ENCODE results near the gene BCAS3. TPM values are rescaled to one million over a fixed set of nuclear protein-coding genes. Genes with fewer than 3 reads are reported as not detected.

The BCAS3 gene
- total RNA-seq, 4 donors from 2014 or later: 18.2 to 60.6 (median 23.4) TPM

DNA sequence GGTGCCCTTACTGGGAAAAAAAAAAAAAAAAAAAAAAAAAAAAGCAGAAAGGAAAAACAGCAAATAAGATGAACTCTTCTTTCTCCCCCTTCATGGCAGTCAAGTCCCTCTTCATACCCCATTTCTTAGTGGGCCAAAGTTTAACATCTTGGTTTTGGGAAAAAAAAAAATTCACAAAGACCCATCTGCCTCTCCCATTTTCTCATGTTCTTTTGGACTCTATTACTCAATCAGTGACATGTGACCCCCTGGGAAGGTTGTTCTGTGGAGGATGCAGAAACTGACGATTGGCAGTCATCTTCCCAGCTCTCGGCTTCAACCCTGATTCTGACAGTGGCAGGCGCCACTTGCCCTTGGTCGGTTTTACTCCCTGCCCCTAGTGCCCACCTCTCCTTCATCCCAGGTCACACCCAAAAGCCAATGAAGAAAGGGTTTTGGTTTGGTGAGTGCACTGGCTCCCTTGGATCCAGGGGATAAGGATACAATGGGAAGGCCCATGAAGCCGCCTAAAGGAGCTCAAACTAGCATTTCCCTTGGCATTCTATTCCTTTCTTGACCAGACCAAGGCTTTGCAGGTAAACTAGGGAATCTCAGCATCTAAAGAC is 661.3 kb downstream of the BCAS3 start:
- intact Hi-C loops (cut with DNase I; ENCODE audit: low total_unique reads): no loop called here
- Histone ChIP-seq H3K4me1 (peaks cover 6 to 12% of the 10 kb centered on the region in 2 donors), H3K4me3 (no peak overlapping the region), H3K9me3 (no peaks in the 10 kb centered on the region), H3K36me3 (no peaks in the 10 kb centered on the region), H3K27ac (no peak overlapping the region), H3K27me3 (no peaks in the 10 kb centered on the region)
- TF ChIP-seq POLR2A (IDR thresholded peaks at IDR 0.05) (no peak), CTCF (IDR thresholded peaks at IDR 0.05 in 4 of 5, conservative IDR thresholded peaks at IDR 0.05 in 1 of 5) (no peak)
- ATAC-seq (no peak), DNase-seq (no peak)
- in situ Hi-C loops (cut with MboI; ENCODE audit: low sequenced_read_pairs in 4 of 4): no loop called here

- intact Hi-C loops (cut with DNase I; ENCODE audit: low total_unique reads): no loop called here
- no peaks in the 10 kb centered on the region for H3K36me3 ChIP-seq
- no peak for DNase-seq
Measured at GRCh38 chr17:61340431-61341209, 663.0 kb downstream of the BCAS3 start.

DNA sequence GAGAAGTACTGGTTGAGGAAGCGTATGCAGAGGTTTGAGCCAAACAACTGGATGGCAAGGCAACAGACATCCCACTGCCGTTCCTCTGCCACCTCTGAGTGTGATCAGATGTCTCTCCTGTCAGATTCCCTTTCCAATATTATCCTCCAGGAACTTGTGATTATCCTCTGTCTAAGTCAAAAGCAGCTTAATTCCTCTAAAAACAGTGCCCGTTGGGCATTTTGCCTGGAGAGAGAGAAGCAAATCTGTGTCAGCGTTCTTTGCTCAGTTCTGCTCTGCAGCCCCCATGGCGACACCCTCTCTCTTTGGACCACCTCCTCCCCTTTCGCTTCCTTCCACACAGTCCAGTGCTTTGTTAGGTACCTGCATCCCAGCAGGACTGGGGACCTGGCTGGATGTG is 665.9 kb downstream of the BCAS3 start:
- intact Hi-C loops (cut with DNase I; ENCODE audit: low total_unique reads): no loop called here
- DNase-seq: no peak

More at GRCh38 chr17:61340431-61341209, 663.0 kb downstream of the BCAS3 start:
- Histone ChIP-seq H3K4me1 (peaks cover 6 to 12% of the 10 kb centered on the region in 2 donors), H3K27ac (no peak overlapping the region), H3K4me3 (no peak overlapping the region), H3K27me3 (no peaks in the 10 kb centered on the region), H3K9me3 (no peaks in the 10 kb centered on the region)
- in situ Hi-C loops (cut with MboI; ENCODE audit: low sequenced_read_pairs in 4 of 4): no loop called here
- ATAC-seq: no peak
- TF ChIP-seq CTCF (IDR thresholded peaks at IDR 0.05 in 4 of 5, conservative IDR thresholded peaks at IDR 0.05 in 1 of 5) (no peak), POLR2A (IDR thresholded peaks at IDR 0.05) (no peak)

DNA sequence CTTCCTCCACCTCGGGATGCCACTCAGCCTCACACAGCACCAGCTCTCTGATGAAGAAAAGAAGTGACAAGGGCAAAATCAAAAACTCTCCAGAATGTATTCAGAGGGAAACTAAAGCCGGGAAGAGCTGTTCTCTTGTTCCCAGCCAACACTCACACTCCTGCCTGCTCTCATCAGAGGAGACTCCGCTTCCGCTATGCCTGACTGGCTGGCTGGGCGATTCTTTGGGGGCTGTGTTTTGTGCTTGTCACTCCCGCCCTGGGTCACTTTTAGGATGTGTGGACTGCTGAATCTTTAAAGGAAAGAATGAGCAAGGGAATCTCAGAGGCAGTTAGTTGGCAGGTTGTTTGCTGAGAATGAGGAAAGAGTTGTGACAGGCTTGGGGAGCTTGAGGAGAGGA is 667.4 kb downstream of the BCAS3 start:
- no peak for TF ChIP-seq CTCF (IDR thresholded peaks at IDR 0.05 in 4 of 5, conservative IDR thresholded peaks at IDR 0.05 in 1 of 5)
- no peak for TF ChIP-seq POLR2A (IDR thresholded peaks at IDR 0.05)
- DNase-seq (no peak), ATAC-seq (no peak)
- intact Hi-C loops (cut with DNase I; ENCODE audit: low total_unique reads): no loop called here
- no peak overlapping the region for H3K27ac ChIP-seq
- no peaks in the 10 kb centered on the region for H3K9me3 ChIP-seq
- in situ Hi-C loops (cut with MboI; ENCODE audit: low sequenced_read_pairs in 4 of 4): no loop called here
- no peaks in the 10 kb centered on the region for H3K36me3 ChIP-seq
- no peak overlapping the region for H3K4me3 ChIP-seq
- no peaks in the 10 kb centered on the region for H3K4me1 ChIP-seq
- no peaks in the 10 kb centered on the region for H3K27me3 ChIP-seq

More for the DNA sequence above, 665.9 kb downstream of the BCAS3 start:
- in situ Hi-C loops (cut with MboI; ENCODE audit: low sequenced_read_pairs in 4 of 4): no loop called here
- TF ChIP-seq CTCF (IDR thresholded peaks at IDR 0.05 in 4 of 5, conservative IDR thresholded peaks at IDR 0.05 in 1 of 5) (no peak), POLR2A (IDR thresholded peaks at IDR 0.05) (no peak)
- no peaks in the 10 kb centered on the region for H3K36me3 ChIP-seq
- no peak overlapping the region for H3K27ac ChIP-seq
- no peaks in the 10 kb centered on the region for H3K4me1 ChIP-seq
- no peaks in the 10 kb centered on the region for H3K9me3 ChIP-seq
- ATAC-seq: no peak
- no peak overlapping the region for H3K4me3 ChIP-seq
- no peaks in the 10 kb centered on the region for H3K27me3 ChIP-seq
